ENCODE data around the gene PAOX.

The PAOX gene

DNA sequence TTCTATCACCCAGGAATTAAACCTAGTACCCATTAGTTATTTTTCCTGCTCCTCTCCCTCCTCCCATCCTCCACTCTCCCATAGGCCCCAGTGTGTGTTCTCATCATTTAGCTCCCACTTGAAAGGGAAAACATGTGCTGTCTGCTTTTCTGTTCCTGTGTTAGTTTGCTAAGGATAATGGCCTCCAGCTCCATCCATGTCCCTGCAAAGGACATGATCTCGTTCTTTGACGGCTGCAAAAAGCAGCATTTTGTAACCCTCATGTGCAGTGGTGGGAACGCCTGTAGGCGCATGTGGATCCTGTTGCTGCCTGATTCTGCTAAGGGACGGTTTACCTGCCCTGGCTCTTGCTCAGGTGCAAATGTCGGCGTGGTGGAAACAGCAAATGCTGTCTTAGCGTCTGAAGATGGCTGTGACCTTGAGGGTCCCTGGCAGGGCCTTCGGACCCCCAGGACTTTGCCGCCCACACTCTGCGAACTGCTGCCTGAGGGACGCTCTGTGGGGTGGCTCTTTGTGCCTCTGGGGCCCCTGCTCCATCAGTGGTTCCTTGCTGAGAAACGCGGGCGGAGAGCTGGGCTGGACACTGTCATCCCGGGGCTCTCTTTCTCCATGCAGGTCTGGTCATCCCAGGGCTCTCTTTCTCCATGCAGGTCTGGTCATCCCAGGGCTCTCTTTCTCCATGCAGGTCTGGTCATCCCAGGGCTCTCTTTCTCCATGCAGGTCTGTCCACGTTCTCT is 9.3 kb downstream of the PAOX start:
- DNase-seq, result peak in 1 of 5 experiments; percentile 25

DNA sequence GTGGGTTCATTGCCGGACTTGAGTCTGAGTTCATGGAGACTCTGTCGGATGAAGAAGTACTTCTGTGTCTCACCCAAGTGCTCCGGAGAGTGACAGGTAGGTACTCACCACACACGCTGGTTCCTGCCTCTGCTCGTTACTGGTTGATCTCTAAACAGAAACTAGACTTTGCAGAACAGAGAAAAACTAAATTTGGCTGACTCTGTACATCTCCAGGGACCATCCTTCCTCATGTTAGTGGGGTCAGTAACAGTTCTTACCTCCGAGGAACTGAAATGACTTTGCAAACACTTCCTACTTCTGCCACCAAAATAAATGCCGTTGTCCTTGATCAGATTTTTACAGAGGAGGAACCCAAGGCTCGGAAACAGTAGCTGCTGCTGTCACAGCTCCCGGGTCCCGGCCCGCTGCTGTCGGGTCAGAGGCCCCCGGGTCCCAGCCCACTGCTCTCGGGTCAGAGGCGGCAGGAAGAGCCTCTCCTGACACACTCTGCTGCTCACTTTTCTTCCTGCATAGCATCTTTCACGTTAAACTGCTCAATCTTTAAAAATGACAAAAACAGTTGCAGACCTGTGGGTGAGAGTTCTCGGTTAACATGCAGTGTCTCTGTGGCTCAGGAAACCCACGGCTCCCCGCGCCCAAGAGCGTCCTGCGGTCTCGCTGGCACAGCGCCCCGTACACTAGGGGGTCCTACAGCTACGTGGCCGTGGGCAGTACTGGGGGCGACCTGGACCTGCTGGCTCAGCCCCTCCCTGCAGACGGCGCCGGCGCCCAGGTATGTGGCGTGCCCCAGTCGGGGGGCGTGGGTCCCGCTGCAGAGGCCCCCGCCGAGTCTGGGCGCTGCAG is 10.1 kb downstream of the PAOX start:
- peak in 3 of 5 experiments; percentile 15 to 89 (median 49) for DNase-seq

DNA sequence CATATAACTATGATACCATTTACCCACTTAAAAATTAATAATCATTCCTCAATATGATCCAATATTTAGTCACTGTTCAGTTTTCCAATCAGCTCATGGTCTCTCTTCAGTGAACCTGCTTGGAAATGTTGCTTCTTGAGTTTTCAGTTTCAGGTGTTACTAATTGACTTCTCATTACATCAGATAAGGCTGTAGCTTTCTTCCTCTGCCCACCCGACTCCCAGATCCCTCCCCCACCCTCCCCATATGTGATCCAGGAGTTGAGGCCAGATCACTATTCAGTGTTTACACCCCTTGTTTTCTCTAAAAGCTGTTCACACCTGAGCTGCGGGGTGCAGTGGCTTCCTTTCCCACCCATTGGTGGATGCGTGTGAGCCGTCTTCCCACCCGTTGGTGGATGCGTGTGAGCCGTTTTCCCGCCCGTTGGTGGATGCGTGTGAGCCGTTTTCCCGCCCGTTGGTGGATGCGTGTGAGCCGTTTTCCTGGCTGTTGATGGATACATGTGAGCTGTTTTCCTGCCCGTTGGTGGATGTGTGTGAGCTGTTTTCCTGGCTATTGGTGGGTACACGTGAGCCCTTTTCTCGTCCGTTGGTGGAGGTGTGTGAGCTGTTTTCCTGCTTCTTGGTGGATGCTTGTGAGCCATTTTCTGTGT is 11.7 kb downstream of the PAOX start:
- no peak for DNase-seq

DNA sequence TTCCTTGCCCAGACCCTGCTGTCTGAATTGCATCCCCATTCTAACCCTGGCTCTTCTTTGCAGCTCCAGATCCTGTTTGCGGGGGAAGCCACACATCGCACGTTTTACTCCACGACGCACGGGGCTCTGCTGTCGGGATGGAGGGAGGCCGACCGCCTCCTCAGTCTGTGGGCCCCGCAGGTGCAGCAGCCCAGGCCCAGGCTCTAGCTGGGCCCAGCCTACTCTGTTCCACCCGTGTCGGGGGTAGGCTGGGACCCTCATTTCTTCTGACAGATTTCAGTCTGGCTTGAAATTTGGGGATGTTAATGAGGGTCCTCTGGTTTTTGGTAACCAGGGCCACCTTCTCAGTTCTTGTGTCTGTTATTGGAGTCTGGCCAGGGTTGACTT is 12.2 kb downstream of the PAOX start:
- DNase-seq, result no peak

DNA sequence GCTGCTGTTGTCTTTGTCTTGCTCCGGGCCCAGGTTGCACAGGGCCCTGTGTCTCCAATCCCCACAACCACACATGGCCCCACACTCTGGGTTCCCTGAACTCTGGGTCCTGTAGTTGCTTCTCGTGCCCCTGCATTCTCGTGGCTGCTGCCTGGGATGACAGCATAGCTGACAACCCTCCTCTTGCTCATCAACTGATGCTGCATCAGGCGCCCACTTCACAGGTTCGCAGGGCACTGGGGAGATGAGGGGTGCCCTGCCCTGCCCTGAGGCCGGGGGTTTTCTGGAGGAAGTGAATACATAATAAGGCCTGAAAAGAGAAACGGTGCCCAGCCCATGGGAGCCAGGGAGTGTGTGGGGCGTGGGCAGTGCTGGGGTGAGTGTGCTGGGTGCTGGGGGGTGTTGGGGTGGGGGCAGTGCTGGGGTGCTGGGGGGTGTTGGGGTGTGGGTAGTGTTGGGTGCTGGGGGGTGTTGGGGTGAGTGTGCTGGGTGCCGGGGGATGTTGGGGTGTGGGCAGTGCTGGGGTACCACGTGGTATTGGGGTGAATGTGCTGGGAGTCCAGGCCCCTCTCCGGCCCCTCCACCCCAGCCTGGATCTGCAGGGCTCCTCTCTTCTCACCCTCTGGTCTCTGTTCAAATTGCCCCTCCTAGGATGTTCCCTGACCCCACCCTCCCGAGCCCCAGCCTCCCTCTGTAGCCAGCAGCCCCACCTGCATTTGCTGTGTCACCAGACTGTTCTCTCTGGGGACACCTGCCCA is 12.9 kb downstream of the PAOX start:
- DNase-seq, result no peak

DNA sequence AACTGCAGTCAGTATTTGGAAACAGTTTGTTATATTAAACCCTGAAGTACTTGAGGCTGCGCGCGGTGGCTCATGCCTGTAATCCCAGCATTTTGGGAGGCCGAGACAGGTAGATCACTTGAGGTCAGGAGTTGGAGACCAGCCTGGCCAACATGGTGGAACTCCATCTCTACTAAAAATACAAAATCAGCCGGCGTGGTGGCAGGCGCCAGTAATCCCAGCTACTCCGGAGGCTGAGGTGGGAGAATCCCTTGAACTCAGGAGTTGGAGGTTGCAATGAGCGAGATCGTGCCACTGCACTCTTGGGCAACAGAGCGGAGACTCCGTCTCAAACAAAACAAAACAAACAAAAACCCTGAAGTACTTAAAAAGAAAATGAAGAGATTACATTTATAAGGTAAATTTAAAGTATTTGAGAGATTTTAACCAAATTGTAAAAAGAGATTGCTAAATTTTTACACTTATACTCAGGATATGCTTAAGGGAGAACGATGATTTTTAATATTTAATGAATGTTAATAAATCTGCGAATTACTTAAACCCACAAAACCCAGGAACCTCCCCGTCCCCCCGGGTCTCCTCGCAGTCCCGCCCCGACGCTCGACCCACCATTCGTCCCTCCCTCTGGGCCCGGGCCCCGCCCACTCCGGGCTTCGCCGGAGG is 14.5 kb downstream of the PAOX start:
- DNase-seq, result no peak

DNA sequence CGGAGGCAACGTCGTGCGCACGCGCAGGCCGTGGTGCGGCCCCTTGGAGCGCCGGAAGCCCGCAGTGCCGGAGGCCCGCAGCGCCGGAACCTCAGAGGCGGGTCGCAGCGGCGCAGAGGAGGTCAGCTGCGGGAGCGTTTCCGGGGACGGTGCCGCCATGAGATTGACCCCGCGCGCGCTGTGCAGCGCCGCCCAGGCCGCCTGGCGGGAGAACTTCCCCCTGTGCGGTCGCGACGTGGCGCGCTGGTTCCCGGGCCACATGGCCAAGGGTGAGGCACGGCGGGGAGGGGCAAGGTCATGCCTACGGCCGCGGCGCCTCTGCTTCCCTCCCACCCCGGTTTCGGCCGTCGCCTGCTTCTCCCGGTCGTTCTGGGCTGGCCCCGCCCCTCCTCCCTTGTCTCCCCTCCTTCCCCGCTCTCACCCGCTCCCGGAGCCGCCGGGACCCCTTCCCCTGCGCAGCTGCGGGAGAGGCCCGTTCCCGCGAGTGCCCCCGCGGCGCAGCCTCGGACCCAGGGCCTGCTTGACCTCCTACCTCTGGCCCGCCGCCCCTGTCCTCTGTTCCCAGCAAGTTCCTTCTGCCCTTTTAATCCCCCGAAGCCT is 15.1 kb downstream of the PAOX start, which contains the start of gene MTG1:
Gene MTG1 (plus strand): TSS at position 94 of the 600 bp plus-strand sequence. CDS start 64 bp downstream, at position 158.
- DNase-seq, result peak; percentile 87 to 92 (median 91)

DNA sequence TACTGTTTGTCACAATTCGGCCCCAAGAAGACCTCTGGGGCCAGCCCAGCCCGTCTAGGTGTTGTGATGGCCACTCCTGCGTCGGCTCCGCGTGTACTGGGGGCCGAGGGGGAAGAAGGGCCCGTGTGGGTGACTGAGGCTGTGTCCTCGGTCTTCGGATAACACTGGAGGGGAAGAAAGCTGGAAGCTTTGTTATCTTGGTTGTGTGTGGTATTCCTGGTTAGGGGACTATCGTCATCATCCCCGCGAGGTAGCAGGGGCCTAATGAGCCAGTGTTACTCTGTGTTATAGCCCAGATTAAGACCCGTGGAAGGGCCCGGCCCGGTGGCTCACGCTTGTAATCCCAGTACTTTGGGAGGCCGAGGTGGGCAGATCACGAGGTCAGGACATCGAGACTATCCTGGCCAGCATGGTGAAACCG is 15.7 kb downstream of the PAOX start:
- DNase-seq, result no peak

DNA sequence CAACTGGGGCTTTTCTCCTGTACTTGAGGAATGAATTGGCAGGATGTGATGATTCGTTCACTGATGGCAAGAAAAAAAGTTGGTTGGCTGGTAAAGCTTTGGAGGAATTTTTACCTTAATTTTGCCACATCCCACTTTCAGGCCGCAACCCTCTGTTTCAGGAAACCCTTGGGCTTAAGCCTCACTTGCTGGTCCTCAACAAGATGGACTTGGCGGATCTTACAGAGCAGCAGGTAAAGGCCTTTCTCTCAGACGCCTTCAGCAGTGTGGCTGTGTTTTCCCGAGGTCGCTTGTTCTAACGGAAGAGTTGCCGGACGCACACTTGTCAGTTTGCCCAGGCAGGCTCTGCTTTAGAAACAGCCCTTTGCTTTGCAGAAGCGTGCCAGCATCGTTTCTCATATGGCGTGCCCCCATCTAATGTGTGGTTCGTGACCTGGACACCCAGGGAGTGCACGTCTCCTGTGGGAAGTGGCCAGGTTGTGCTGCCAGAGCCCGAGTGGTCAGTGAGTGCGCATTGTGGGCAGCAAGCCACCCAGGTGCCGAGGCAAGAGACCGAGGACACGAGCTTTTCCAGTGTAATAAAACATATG is 17.1 kb downstream of the PAOX start:
- DNase-seq, result no peak

DNA sequence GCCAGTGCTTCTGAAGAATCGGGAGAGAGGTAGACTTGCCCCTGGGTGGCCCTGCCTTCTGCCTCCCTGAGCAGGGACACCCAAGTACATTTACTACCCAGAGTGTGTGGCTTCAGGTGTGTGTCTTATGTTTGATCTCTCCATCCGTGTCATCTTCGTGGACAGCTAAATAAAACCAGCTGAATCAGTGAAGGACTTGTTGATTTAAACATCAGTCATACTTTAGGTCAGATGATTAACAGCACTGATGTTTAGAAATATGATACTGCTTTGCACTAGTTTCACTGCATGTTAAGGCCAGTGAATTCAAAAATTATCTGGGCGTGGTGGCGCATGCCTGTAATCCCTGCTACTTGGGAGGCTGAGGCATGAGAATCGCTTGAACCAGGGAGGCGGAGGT is 18.9 kb downstream of the PAOX start:
- DNase-seq, result no peak

DNA sequence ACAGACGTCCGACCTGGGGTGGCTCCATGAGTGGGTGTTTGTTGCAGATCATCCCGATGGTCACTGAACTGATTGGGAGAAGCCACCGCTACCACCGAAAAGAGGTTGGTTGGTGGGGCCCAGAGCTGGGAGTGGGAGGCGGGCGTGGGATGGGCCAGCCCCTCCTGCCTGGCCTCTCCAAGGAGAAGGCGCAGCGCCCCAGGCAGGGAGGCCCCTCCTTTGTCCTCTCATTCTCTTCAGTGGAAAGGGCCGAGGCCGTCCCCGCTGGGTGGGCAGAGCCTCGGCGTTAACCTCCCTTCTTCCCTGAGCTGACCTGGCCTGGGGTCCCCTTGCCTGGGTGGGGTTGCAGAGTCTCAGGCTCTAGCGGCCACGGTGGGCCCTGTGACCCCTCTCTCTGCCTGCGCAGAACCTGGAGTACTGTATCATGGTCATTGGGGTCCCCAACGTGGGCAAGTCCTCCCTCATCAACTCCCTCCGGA is 20.1 kb downstream of the PAOX start:
- no peak for DNase-seq

DNA sequence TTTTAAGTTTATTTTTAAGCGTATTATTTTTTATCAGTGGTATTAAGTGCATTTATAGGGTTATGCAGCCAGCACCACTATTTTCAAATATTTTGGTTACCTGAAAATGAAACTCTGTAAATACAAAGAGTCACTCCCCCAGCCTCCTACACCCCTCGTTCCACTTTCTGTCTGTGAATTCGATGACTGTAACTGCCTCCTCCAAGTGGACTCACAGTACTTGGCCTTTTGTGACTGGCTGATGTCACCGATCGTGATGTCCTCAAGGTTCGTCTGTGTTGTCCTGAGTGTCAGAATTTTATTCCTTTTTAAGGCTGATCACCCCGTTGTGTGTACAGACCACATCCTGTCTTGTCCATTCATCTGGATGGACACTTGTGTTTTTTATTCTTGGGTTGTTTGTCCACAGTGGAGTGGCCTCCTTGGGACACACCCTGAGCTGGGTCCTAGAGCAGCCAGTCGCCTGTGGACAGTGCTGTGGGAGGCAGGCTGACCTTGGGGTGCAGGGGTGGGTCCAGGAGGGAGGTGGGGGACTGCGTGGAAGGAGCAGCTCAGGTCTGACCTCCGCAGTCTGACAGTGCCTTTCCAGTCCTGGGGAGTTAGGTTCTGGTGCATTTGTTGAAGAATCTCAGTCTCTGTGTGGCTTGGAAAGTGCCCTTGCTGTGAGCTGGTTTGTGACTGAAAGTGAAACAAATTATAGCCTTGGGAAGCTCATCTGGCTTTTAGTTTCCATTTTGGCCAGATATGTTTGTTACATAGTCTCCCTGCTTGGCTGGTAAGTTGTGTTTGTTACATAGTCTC is 21.8 kb downstream of the PAOX start:
- DNase-seq, result peak in 1 of 5 experiments; percentile 40

DNA sequence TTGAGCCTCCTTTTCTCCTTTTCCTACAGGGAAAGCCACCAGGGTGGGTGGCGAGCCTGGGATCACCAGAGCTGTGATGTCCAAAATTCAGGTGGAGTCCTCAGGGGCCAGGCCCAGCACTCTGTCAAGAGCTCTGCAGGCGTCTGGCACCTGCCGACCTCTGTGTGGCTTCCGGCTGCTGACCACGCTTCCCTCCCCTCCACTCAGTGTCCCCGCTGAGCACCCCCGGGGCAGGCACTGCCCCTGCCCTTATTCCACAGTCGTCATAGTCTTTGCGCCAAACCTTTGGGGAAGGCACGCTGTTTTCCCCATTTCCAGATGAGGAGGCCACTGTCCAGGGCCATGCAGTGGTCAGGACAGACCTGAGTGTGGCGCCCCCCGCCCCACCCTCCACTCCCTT is 22.4 kb downstream of the PAOX start:
- DNase-seq, result no peak

DNA sequence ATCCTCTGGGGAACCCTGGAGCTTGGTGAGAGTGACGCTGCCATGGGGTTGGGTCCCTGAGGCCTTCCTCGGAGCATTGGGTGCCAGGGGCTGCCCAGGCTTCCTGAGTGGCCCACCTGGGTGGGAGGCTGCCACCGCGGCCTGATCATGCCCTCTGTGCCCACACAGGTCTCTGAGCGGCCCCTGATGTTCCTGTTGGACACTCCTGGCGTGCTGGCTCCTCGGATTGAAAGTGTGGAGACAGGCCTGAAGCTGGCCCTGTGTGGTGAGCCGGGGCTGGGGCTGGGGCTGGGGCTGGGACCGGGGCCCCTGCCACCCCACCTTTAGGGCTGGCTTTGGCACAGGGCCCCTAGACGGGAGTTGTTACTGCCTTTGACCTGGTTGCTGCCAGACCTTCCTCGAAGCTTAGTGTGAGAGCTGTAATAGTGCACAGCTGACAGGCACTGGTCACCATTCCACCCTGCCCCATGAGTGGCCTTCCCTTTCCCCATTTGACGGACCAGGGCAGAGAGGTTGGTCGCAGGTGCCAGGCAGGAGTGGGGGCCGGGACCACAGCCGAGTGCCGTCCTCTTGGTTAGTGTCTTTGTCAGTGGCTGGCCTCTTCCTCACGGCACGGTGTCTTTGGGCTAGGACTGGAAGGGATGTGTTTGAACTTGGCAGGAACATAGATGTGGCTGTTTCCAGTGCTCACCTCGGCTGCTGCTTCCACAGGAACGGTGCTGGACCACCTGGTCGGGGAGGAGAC is 23.1 kb downstream of the PAOX start:
- DNase-seq, result no peak

DNA sequence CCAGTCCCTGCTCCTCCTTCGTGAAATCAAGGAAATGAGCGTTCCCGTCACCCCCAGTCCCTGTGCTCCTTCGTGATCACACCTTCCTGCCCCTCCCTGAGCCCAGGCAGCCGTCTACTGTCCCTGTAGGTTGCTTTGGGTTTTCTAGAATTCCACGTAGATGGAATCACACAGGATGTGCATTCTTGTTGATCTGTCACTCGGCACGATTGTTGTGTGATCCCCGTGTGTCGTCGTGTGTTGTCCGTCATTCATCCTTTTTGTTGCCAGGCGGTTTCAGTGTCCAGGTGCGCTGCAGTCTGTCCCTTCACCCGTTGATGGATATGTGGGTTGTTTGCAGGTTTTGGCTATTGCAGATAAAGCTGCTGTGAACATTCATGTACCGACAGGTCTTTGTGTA is 24.3 kb downstream of the PAOX start:
- no peak for DNase-seq

DNA sequence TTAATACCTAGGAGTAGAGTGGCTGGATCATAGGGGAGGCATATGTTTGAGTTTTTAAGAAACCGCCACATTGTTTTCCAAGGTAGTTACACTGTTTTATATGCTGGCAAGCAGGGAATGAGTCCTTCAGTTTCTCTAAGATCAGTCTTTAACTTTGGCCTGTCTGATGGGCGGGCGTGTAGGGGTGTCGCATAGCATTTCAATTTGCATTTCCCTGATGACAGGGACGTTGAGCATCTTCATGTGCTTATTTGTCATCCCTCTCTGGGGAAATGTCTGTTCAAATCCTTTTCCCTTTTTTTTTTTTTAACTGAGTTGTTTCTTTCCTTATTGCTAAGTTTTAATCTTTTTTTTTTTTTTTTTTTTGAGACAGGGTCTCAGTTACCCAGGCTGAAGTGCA is 24.7 kb downstream of the PAOX start:
- DNase-seq, result no peak

DNA sequence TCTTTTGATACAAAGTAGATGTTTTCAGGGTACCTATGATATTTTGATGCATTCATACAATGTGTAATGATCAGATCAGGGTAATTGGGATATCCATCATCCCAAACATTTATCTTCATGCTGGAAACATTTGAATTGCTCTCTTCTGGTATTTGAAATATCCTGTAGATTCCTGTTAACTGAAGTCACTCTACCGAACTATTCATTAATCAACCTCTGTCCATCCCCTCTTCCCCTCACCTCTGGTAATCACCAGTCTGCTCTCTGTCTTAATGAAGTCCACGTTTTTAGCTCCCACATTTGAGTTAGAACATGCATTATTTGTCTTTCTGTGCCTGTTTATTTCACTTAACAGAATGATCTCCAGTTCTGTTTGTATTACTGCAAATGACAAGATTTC is 26.2 kb downstream of the PAOX start:
- DNase-seq, result no peak

DNA sequence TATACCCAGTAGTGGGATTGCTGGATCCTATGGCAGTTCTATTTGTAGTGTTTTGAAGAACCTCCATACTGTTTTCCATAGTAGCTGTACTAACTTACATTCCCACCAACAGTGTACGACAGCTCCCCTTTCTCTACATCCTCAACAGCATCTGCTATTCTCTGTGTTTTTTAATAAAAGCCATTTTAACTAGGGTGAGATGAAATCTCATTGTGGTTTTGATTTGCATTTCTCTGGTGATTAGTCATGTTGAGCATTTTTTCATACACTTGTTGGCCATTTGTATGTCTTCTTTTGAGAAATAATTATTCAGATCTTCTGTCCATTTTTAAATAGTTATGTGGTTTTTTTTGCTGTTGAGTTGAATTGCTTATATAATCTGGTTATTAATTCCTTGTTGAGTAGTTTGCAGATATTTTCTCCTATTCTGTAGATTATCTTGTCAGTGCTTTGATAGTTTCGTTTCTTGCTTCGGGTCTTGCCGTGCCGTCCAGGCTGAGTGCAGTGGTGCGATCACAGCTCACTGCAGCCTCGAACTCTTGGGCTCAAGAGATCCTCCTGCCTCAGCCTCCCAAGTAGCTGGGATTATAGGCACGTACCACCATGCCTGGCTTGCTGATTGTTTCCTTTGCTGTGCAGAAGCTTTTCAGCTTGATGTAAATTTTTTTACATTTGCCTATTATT is 26.9 kb downstream of the PAOX start:
- DNase-seq, result peak in 1 of 5 experiments; percentile 49
